Stomach (tissue), 9 donors: ENCODE results near the gene CCDC83. TPM values are rescaled to one million over a fixed set of nuclear protein-coding genes. Genes with fewer than 3 reads are reported as not detected.
"Not testable (repeated sequence)": the region's sequence is repeated elsewhere in the genome, so short reads cannot be mapped to it uniquely, and the experiment has no call there.

Source experiments
- DNase-seq, 2 donors: peaks; one replicate each; pipeline versions ENCODE4 v3.0.0 to v3.0.0-alpha.2; 2013 to 2019
- H3K27ac ChIP-seq, 5 donors: fragments of 200-600 bp in 4 of 5; sonication (generic) in 4 of 5; one replicate each; pipeline ENCODE4 v1.5.1; 2013 to 2019; ENCODE audit warnings: mild to moderate bottlenecking in 1 of 5, moderate library complexity in 1 of 5
- H3K27me3 ChIP-seq, 3 donors: fragments of 200-600 bp; sonication (generic); one replicate each; pipeline ENCODE4 v1.5.1; 2017 to 2019; ENCODE audit warnings: mixed run types in 1 of 3
- H3K36me3 ChIP-seq, 4 donors: fragments of 200-600 bp; sonication (generic); 1 replicate in 3 of 4; 2 replicates in 1 of 4; pipeline ENCODE4 v1.5.1; 2016 to 2019
- H3K4me1 ChIP-seq, 4 donors: fragments of 200-600 bp; sonication (generic); one replicate each; pipeline ENCODE4 v1.5.1; 2016 to 2019
- H3K4me3 ChIP-seq, 4 donors: fragments of 200-600 bp; sonication (generic) in 3 of 4; one replicate each; pipeline ENCODE4 v1.5.1; 2016 to 2019; ENCODE audit warnings: mild to moderate bottlenecking in 1 of 4
- H3K9me3 ChIP-seq, 4 donors: fragments of 200-600 bp; sonication (generic); one replicate each; pipeline ENCODE4 v1.5.1; 2016 to 2019
- CTCF ChIP-seq, 7 experiments: fragments of 450-650 bp in 4 of 7; fragments of 200-600 bp in 3 of 7; sonication (generic) in 3 of 7; IDR thresholded peaks; one replicate each; pipeline ENCODE4 v1.5.1; 2016 to 2019; ENCODE audit warnings: antibody characterized with exemption in 7 of 7, control low read depth in 2 of 7, mild to moderate bottlenecking in 1 of 7
- EP300 ChIP-seq: sonication (generic); formaldehyde crosslinking; IDR thresholded peaks from one replicate; pipeline ENCODE4 v1.6.1; 2017; ENCODE audit warnings: antibody characterized with exemption
- POLR2A ChIP-seq, 4 donors: fragments of 450-650 bp; IDR thresholded peaks; one replicate each; pipeline ENCODE4 v1.6.1; 2016; ENCODE audit warnings: antibody characterized with exemption in 4 of 4, control low read depth in 2 of 4, mild to moderate bottlenecking in 1 of 4, moderate library complexity in 1 of 4
- POLR2AphosphoS5 ChIP-seq, 3 donors: sonication (generic); formaldehyde crosslinking; IDR thresholded peaks; one replicate each; pipeline ENCODE4 v1.6.1; 2016; ENCODE audit warnings: antibody characterized with exemption in 3 of 3
- WGBS, 5 donors: extraction: QIAGEN DNeasy Blood & Tissue Kit in 3 of 5; methylation state at CpG; one replicate each; pipeline versions ENCODE4 v1.1.5 to v1.1.7; 2013 to 2018; 5-methylcytosine and 5-hydroxymethylcytosine counted together
- intact Hi-C: fragments of 100-400 bp; cut with DNase I; formaldehyde crosslinking; loops from one replicate; pipeline ENCODE4 v1.15.1; 2023; ENCODE audit warnings: low total_unique reads
- polyA plus RNA-seq, 3 donors: library from polyadenylated mRNA; stranded (reverse); fragments of 200-250 nt; gene quantifications; one replicate each; pipeline ENCODE4 v1.2.3, GENCODE V29; 2013
- total RNA-seq, 5 donors: library from RNA; depleted of rRNA; stranded (reverse); fragments of >200 nt; gene quantifications; one replicate each; pipeline versions ENCODE4 v1.1.0 to v1.2.3, GENCODE V29; 2014 to 2016
- donor health status: healthy with polysubstance abuse.
- donor health status: Bipolar disorder and iron deficiency.
- donor health status: healthy.

The CCDC83 gene
- total and polyA plus RNA-seq, 8 donors, result 0.45 to 2.6 TPM; not detected in 6

GRCh38 chr11:85951428-85952107 is 96.4 kb downstream of the CCDC83 start:
- Histone ChIP-seq H3K4me1 (peaks cover 0 to 26% (median 13%) of the 10 kb centered on the region in 4 donors), H3K9me3 (no peaks in the 10 kb centered on the region), H3K27me3 (no peaks in the 10 kb centered on the region), H3K36me3 (peaks cover 0 to 34% (median 25%) of the 10 kb centered on the region in 4 donors), H3K4me3 (no peak overlapping the region), H3K27ac (no peak overlapping the region)
- intact Hi-C loops, result no loop called here
- no peak for DNase-seq
- WGBS, 5 donors, result 94 to 98% (median 96%) methylated on average over 3 of the region's 3 CpGs
- TF ChIP-seq POLR2AphosphoS5 (IDR thresholded peaks at IDR 0.05) (no peak), POLR2A (IDR thresholded peaks at IDR 0.05) (no peak), EP300 (no peak), CTCF (IDR thresholded peaks at IDR 0.05) (no peak)

GRCh38 chr11:85952108-85952485 is 96.9 kb downstream of the CCDC83 start:
- H3K9me3 ChIP-seq, H3K27ac ChIP-seq, DNase-seq, intact Hi-C loops, H3K4me3 ChIP-seq, H3K27me3 ChIP-seq: not testable (repeated sequence)
- Histone ChIP-seq H3K4me1 (peaks cover 0 to 23% (median 11%) of the 10 kb centered on the region in 4 donors), H3K36me3 (peaks cover 0 to 40% (median 30%) of the 10 kb centered on the region in 4 donors)
- 89 to 98% (median 96%) methylated on average over 5 to 7 of the region's 7 CpGs for WGBS, 5 donors

GRCh38 chr11:85953491-85954143 is 98.4 kb downstream of the CCDC83 start:
- H3K27ac ChIP-seq, result no peak overlapping the region
- H3K9me3 ChIP-seq, result no peaks in the 10 kb centered on the region
- H3K36me3 ChIP-seq, result peaks cover 0 to 53% (median 44%) of the 10 kb centered on the region in 4 donors
- no peaks in the 10 kb centered on the region for H3K27me3 ChIP-seq
- 38 to 77% (median 45%) methylated on average over 2 of the region's 2 CpGs for WGBS, 5 donors
- no peak overlapping the region for H3K4me3 ChIP-seq
- intact Hi-C loops, result no loop called here
- TF ChIP-seq POLR2A (IDR thresholded peaks at IDR 0.05), result no peak
- TF ChIP-seq EP300, result no peak
- no peak for TF ChIP-seq CTCF (IDR thresholded peaks at IDR 0.05)
- no peak for TF ChIP-seq POLR2AphosphoS5 (IDR thresholded peaks at IDR 0.05)
- H3K4me1 ChIP-seq, result peaks cover 0 to 11% (median 3%) of the 10 kb centered on the region in 4 donors
- no peak for DNase-seq

- Histone ChIP-seq H3K27ac (peak overlapping the region in 3 of 5 donors; percentile 27 to 30 (median 30)), H3K36me3 (peaks cover 0 to 73% (median 61%) of the 10 kb centered on the region in 4 donors), H3K4me3 (no peak overlapping the region), H3K27me3 (no peaks in the 10 kb centered on the region), H3K9me3 (no peaks in the 10 kb centered on the region), H3K4me1 (peaks cover 0 to 18% (median 0%) of the 10 kb centered on the region in 4 donors)
- no peak for TF ChIP-seq EP300
- TF ChIP-seq POLR2AphosphoS5 (IDR thresholded peaks at IDR 0.05), result peak in 1 of 3 donors; percentile 52
- DNase-seq, result no peak
- intact Hi-C loops, result no loop called here
- WGBS, 5 donors, result 71 to 92% (median 79%) methylated on average over 1 of the region's 1 CpG
Measured at GRCh38 chr11:85955531-85955930, 100.3 kb downstream of the CCDC83 start.

GRCh38 chr11:85960678-85961077 is 105.5 kb downstream of the CCDC83 start:
- intact Hi-C loops, result no loop called here
- Histone ChIP-seq H3K36me3 (peaks cover 0 to 96% (median 89%) of the 10 kb centered on the region in 4 donors), H3K4me1 (peaks cover 0 to 28% (median 2%) of the 10 kb centered on the region in 4 donors), H3K27me3 (no peaks in the 10 kb centered on the region), H3K27ac (no peak overlapping the region), H3K9me3 (no peaks in the 10 kb centered on the region), H3K4me3 (no peak overlapping the region)
- TF ChIP-seq CTCF (IDR thresholded peaks at IDR 0.05) (no peak), EP300 (no peak), POLR2A (IDR thresholded peaks at IDR 0.05) (no peak), POLR2AphosphoS5 (IDR thresholded peaks at IDR 0.05) (no peak)
- no peak for DNase-seq
- WGBS, 5 donors, result 65 to 83% (median 80%) methylated on average over 3 of the region's 3 CpGs
